ENCODE measurements around the gene ASF1A. TPM values are rescaled to one million over a fixed set of nuclear protein-coding genes. Genes with fewer than 3 reads are reported as not detected.

Gene ASF1A
- total and polyA plus RNA-seq, 9 of the 15 experiments (the other 6 are each of a cell fraction or from before 2014, with no cell fraction given): 31.5 to 45.3 (median 34.8) TPM

DNA sequence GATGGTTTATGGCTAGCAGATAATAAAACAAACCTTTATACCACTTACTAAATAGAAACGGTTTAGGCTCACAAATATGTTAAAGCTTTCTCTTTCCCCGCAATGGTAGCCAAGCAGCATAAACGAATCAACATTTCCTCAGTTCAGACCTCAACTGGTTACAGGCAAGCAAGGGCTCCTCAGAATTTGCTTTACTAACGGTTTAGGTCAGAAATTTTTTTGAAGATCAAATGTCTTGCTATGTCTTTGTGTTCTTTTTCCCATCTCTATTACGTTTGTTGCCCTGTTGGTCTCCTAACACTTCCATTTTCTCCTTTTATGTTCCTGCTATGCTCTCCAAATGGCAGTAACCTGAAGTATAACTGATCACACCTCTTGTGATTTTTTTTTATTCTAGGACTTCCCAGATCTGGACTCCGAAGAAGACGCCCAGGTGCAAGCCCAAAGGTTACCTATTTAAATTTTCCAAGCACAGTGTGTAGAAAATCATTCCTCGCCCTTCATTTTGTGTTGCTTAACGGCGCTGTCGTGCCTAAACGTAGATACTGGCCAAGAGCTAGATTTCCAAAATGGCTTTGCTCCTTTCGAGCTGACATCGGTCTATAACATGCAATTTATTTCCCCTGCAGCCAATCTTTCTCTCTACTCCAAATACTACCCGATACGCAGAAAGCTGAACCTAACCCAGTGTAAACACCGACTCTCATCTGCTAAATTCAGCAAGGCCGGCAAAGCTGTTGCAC lies 717 bp upstream of the ASF1A start (continued):
- TF ChIP-seq, protein P1, sequence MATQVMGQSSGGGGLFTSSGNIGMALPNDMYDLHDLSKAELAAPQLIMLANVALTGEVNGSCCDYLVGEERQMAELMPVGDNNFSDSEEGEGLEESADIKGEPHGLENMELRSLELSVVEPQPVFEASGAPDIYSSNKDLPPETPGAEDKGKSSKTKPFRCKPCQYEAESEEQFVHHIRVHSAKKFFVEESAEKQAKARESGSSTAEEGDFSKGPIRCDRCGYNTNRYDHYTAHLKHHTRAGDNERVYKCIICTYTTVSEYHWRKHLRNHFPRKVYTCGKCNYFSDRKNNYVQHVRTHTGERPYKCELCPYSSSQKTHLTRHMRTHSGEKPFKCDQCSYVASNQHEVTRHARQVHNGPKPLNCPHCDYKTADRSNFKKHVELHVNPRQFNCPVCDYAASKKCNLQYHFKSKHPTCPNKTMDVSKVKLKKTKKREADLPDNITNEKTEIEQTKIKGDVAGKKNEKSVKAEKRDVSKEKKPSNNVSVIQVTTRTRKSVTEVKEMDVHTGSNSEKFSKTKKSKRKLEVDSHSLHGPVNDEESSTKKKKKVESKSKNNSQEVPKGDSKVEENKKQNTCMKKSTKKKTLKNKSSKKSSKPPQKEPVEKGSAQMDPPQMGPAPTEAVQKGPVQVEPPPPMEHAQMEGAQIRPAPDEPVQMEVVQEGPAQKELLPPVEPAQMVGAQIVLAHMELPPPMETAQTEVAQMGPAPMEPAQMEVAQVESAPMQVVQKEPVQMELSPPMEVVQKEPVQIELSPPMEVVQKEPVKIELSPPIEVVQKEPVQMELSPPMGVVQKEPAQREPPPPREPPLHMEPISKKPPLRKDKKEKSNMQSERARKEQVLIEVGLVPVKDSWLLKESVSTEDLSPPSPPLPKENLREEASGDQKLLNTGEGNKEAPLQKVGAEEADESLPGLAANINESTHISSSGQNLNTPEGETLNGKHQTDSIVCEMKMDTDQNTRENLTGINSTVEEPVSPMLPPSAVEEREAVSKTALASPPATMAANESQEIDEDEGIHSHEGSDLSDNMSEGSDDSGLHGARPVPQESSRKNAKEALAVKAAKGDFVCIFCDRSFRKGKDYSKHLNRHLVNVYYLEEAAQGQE (IDR thresholded peaks at IDR 0.05; ENCODE audit: borderline replicate concordance): no peak
- TF ChIP-seq, protein P1 (CRISPR knock-in tag; IDR thresholded peaks at IDR 0.05; ENCODE audit: low read depth): 0 out of 2 replicates have a peak, but pooled peaks have one; percentile 36
- TF ChIP-seq HMG20A (CRISPR knock-in tag; conservative IDR thresholded peaks at IDR 0.05): no peak
- TF ChIP-seq, protein P2, sequence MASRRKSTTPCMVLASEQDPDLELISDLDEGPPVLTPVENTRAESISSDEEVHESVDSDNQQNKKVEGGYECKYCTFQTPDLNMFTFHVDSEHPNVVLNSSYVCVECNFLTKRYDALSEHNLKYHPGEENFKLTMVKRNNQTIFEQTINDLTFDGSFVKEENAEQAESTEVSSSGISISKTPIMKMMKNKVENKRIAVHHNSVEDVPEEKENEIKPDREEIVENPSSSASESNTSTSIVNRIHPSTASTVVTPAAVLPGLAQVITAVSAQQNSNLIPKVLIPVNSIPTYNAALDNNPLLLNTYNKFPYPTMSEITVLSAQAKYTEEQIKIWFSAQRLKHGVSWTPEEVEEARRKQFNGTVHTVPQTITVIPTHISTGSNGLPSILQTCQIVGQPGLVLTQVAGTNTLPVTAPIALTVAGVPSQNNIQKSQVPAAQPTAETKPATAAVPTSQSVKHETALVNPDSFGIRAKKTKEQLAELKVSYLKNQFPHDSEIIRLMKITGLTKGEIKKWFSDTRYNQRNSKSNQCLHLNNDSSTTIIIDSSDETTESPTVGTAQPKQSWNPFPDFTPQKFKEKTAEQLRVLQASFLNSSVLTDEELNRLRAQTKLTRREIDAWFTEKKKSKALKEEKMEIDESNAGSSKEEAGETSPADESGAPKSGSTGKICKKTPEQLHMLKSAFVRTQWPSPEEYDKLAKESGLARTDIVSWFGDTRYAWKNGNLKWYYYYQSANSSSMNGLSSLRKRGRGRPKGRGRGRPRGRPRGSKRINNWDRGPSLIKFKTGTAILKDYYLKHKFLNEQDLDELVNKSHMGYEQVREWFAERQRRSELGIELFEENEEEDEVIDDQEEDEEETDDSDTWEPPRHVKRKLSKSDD (conservative IDR thresholded peaks at IDR 0.05; ENCODE audit: low read length): no peak
- TF ChIP-seq, protein P3, sequence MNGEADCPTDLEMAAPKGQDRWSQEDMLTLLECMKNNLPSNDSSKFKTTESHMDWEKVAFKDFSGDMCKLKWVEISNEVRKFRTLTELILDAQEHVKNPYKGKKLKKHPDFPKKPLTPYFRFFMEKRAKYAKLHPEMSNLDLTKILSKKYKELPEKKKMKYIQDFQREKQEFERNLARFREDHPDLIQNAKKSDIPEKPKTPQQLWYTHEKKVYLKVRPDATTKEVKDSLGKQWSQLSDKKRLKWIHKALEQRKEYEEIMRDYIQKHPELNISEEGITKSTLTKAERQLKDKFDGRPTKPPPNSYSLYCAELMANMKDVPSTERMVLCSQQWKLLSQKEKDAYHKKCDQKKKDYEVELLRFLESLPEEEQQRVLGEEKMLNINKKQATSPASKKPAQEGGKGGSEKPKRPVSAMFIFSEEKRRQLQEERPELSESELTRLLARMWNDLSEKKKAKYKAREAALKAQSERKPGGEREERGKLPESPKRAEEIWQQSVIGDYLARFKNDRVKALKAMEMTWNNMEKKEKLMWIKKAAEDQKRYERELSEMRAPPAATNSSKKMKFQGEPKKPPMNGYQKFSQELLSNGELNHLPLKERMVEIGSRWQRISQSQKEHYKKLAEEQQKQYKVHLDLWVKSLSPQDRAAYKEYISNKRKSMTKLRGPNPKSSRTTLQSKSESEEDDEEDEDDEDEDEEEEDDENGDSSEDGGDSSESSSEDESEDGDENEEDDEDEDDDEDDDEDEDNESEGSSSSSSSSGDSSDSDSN (IDR thresholded peaks at IDR 0.05; ENCODE audit: borderline replicate concordance in 1 of 2, low read depth in 2 of 2, low read length in 2 of 2): 0 out of 4 replicates have a peak, but pooled peaks of 1 of the 2 experiments have one; percentile 17
- no peak for TF ChIP-seq FOS (IDR thresholded peaks at IDR 0.05; ENCODE audit: extremely low read depth, insufficient read length)
- TF ChIP-seq DMBX1 (CRISPR knock-in tag; IDR thresholded peaks at IDR 0.05; ENCODE audit: borderline replicate concordance): peak; percentile 68; the same call in 1 of the 2 replicates
- no peak for TF ChIP-seq ZNF668 (CRISPR knock-in tag; IDR thresholded peaks at IDR 0.05)
- TF ChIP-seq ZNF586 (CRISPR knock-in tag; conservative IDR thresholded peaks at IDR 0.05): no peak
- no peak for TF ChIP-seq ZNF217 (CRISPR knock-in tag; IDR thresholded peaks at IDR 0.05)
- TF ChIP-seq, protein P4, sequence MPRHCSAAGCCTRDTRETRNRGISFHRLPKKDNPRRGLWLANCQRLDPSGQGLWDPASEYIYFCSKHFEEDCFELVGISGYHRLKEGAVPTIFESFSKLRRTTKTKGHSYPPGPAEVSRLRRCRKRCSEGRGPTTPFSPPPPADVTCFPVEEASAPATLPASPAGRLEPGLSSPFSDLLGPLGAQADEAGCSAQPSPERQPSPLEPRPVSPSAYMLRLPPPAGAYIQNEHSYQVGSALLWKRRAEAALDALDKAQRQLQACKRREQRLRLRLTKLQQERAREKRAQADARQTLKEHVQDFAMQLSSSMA (CRISPR knock-in tag; IDR thresholded peaks at IDR 0.05): no peak
- no peak for TF ChIP-seq NR2C2 (CRISPR knock-in tag; IDR thresholded peaks at IDR 0.05)
- no peak for TF ChIP-seq NR2C2 (tag; IDR thresholded peaks at IDR 0.05)
